HTERT RPE-1 (cell line): Measurements from ENCODE around the gene DUSP9.

Experiments
- in situ Hi-C: fragments of 300-500 bp; cut with MboI; formaldehyde crosslinking; loops from 4 replicates; pipeline ENCODE4 v1.14.3; 2020; ENCODE audit warnings: low sequenced_read_pairs

The DUSP9 gene

DNA sequence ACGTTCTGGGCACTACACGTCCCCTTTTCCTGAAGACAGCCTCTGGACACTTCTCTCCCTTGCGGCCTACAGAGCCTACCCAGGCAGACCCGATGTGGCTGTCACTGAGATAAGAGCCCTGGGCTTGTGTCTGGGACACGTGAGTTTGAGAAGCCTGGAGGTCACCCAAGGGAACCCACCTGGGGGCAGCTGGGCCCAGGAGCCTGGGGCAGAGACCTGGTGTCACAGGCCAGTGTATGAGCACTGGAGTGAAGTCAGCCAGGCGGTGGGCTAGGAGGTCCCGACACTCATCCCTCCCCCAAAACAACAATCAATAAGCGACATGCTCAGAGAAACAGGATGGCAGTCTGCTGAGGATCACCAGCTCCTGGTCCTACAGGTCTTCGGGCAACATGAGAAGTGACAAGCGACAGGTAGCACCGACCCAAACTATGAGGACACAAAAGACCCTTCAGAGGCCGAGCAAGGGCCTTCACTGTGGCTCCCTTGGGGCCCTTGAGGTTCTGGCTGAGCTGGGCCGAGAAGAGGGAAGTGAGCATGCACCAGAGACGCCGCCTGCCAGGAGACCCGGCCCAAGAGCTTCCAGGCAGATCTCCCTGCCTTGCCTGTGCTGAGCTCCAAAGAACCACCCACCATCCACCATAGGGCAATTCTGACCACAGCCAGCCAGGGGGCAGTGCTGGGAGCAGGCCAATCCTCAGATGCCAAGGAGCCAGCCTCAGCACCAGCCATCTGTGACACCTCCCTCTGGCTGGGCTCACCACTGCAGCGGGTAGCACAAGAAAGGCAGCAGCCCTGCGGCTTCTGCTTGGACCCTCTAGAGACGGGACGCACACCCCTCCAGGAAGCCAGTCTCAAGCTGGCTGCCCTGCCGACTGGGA is 11.0 kb upstream of the DUSP9 start:
- in situ Hi-C loops: no loop called here

DNA sequence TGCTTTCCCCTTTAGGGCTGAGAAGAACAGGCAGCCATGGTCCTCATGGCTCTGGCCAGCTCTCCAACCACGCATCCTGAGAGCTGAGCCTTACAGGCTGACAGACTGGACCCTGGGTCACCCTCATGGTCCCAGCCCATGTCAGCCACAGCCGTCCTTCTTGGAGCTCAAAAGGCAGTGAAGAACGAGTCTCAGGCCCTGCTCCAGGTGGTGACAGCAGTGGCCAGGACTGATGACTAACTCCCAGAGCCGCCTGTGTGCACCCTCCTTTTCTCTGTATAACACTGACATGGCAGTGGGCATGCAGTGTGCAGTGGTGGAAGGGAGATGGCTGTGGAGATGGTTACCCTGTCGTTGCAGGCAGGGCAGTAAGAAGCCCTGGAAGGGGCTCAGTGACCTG is 10.3 kb upstream of the DUSP9 start:
- in situ Hi-C loops: no loop called here

DNA sequence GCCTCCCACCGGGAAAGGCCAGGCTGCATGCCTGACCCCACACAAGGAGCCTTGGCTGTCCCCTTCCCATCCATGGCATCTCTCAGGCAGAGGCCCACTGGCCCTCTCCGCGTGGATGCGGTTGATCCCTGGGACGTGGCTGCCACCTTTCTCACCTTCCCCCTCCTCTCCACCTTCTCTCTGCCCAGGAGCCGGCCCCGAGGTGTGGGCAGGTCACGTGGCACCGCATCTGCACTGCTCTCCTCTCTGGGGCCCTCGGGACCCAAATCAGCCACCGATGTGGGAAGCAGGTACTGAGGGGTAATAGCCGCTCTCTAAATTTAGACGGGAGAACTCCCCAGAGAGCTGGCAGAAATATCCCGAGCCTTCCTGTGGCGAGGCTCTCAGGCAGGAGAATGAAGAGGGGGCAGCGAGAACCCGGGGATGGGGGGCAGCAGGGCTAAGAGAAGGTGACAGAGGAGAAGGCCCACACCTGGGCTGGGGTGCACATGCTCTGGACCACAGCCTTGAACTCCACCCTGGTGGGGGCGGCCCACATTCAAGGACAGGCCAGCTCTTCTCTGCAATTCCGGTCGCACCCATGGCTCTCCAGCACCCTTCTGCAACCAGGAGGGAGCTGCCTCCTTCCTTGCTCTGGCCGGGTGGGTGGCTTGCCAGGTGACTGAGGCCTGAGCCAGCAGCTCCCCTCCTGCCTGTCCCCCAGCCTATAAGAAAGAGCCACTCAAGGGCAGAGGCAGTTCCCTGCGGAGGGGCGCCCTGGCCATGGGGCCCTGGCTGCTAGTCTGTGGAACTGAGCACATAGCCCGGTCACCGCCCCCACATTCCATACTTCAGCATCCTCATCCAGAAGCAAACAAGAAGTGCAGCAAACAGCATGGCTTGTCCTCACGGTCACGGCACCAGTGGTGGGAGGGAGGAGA is 9.6 kb upstream of the DUSP9 start:
- in situ Hi-C loops: no loop called here

DNA sequence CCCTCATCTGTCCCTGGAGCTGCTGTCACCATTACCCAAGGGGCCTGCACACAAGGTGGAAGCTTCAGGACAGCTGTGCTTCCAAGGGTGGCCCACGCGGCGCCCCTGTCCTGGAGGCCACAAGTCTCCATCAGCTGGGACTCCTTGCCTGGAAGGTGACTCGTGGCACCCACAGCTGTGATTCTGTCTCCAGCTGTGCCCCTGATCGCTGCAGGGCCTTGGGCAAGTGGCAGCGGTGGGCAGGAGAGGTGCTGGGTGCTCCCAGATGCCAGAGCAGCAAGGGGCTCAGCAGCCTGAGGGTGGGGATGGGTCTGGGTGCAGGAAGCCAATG is 9.0 kb upstream of the DUSP9 start:
- in situ Hi-C loops: no loop called here

DNA sequence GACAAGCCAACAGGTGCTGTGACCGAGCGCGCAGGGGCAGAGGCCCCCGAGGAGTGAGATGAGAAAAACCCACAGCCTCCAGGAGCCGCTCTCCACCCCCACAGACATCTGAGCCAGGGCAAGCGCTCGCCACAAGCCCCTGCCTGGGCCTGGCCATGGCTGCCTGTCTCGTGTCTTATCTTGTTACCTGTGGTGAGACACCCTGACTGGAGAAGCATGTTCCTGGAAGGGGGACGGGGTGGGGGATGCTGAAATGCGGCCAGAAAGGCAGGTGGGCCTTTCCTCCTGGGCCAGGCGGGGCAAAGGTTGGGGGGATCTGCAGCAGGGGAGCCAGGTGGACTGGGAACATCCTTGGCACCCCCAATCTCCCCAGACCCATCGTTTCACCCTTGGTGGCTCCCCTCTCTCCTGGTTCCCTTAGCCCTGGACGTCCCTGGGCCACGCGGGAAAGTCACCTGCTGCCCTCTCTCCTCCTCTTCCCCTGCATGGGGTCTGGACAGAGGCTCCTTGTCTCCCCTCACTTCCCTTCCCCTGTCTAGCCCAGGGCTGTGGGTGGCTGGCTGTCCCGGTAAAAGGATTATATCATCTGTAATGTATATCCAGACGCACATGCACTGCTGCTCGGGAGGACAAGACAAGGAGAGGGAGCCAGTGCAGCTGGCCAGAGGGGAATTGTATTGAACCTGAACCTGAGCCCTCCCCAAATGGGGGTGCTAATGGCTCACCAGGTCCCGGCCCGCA is 8.4 kb upstream of the DUSP9 start:
- in situ Hi-C loops: no loop called here

DNA sequence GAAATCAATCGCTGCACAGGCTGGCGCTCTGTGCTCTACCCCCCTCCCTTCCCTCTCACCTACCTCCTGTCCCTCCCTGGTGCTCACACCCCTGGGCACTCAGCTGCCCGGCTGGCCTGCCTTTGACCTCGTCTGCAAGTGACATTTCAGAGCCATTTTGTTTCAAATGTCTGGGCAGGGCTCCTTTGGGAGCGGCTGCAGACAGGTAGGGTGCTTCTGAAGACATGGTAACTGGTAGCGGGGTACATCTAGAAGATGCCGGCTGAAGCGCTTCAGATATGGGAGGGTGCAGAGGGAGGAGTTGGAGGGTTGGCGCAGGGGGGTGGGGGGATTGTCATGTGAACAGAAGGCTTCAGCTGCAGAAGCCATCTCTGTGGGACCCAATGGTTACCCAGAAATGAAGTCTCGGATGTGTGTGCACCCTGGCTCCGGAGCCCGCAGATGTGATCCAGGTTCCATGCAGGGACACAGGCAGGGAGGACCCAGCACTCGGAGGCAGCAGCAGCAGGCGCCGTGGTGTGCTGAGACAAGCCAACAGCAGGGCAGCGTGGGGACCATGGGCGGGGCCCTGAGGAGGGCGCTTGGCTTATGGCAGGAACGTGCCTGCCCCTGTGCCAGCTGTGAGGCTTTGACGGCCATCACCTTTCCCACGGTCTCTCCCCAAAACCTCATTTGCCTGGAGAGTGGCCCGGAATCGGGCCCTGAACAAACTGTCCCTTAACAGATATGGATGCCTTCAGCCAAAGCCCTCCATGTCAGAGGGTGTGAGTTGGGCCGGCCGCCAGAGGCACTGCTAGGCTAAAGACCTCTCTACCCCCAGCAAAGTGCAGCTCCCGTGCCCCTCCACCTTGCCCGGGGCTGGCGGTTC is 7.6 kb upstream of the DUSP9 start:
- in situ Hi-C loops: no loop called here

DNA sequence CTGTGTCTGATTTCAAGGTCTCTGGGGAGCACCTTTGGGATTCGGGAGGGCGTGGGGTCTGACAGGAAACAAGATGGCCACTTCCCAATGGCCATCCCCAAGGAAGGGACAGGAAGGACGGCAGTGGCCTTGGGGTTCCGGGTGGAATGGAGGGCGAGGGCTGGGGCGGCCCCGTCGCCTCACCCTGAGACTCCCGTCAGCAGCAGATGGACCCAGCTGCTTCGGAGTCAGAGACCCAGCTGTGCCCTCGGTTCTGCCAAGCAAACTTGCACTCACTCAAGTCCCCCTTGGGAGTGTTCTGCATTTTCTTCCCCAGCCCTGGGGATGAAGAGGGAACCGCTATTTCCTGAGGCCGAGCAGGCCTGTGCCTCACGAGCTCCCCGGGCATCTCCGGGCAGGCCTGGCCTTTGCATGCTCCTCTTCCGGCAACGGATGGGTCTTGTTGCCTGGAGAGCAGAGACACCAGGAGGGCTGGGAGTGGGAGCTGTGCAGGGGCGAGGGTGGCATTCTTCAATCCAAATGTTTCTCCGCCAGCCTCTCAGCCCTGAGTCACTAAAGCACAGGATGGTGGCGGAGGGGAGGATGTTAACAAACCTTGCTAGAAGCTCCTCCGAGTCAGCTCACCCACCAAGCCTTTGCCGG is 6.8 kb upstream of the DUSP9 start:
- in situ Hi-C loops: no loop called here

DNA sequence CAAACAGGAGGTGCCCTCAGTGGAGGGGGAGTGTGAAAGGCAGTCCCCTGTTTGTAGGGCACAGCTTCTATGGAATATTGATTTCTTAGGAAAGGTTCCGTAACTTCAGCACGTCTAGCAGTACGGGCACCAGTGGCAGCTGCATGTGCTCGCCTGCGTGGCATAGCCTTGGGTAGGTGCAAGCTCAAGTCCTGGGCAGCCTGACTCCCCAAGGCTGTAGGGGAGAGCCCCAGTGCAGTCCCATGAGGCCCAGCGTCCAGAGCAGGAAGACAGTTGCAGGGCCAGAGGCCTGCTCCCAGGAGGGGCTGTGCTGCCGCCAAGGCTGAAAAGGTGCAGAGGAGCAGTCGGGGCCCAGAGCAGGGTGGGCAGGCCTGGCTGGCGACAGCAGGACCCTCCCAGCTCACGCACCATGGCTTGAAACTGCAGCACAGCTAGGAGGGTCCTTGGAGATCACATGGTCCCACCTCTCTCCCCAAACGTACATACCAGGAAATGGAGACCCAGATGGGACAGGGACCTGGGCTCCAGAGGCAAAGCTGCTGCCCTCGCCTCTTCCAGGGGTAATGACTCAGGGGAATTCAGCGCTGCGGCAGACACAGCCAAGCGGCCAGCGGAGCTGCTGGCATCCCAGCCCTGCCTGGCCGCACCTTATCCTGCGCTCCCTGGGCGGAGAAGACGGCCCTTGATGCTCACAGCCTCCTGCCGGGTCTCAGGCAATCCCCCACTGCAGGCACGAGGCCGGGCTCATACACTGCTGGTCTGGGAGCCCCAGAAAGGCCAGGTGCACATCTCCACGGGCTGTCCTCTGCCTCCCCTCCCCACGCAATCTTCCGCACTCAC is 6.0 kb upstream of the DUSP9 start:
- in situ Hi-C loops: no loop called here

DNA sequence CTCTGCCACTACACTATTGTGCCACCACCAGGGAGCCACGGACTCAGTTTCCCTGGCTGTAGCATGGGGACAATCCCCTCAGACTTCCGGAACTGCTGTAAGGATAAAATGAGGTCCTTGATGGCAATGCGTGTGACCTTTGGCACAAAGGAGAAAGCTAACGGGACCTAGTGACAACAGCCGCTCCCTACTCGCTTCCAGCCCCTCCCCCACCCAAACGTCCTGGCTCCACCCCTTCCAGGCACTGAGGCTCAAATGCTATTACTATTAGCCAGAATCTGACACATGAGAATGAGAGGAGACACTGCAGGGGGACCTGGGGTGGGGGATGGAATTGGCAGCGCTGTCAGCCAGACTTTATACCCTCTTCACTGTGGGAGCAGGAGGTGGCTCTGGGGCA is 5.4 kb upstream of the DUSP9 start:
- in situ Hi-C loops: no loop called here

DNA sequence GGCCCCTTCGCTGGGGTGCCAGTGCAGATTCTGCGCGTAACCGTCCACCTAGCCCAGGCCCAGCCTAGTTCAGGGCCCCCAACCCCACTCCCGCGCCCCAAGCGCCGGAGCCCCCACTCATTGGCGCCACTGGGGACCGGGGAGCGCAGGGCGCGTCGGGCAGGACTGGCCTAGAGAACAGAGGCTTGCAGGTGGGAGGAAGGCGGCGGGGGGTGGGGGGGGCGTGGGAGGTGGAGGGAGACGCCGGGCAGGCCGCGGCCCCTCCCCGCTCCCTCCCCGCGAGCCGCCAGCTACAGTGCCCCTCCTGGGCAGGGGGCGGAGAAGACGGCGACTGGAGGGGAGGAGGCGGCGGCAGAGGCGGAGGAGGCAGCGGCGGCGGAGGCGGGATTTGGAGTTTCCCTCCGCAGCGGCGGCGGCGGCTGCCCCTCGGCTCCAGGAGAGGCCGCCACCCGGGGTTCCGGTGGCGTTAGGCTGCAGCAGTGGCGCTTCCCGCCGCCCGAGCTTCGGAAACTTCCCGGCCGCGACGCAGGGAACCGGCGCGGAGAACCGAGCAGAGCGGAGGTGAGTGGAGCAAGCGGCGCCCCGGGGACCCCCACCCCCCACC is 4.8 kb upstream of the DUSP9 start:
- in situ Hi-C loops: no loop called here

DNA sequence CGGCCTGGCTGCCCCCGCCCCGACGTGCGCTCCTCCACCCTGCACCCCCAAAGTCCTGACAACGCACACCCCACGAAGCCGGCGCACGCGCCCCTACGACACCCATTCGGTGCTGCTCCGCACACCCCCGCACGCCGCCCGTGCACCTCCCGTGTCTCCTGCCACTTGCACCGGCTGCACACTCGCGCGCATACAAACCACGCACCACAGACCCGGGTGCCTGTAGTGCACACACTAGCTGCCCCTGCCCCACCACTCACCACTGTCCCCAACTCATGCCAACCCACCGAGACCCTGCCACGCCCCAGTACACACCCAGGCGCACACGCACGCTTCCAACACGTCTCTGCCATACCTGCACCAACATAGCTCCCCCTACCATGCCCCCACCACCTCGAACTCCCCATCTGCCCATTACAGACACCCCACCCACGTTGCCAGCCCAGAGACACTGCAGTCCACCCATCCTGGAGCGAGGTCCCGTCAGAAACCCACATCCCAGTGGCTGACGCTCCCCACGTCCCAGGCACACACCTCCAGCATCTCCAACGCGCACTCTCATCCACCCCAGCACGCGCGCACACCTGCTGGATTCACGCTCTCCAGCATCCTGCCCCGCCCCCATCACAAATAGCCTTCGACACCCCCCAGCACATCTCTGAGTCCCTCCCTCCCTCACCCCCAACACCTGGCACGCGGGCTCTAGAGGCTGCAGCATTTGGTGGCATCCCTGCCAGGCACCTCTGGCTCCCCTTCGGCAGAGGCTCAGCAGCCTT is 4.2 kb upstream of the DUSP9 start:
- in situ Hi-C loops: no loop called here

DNA sequence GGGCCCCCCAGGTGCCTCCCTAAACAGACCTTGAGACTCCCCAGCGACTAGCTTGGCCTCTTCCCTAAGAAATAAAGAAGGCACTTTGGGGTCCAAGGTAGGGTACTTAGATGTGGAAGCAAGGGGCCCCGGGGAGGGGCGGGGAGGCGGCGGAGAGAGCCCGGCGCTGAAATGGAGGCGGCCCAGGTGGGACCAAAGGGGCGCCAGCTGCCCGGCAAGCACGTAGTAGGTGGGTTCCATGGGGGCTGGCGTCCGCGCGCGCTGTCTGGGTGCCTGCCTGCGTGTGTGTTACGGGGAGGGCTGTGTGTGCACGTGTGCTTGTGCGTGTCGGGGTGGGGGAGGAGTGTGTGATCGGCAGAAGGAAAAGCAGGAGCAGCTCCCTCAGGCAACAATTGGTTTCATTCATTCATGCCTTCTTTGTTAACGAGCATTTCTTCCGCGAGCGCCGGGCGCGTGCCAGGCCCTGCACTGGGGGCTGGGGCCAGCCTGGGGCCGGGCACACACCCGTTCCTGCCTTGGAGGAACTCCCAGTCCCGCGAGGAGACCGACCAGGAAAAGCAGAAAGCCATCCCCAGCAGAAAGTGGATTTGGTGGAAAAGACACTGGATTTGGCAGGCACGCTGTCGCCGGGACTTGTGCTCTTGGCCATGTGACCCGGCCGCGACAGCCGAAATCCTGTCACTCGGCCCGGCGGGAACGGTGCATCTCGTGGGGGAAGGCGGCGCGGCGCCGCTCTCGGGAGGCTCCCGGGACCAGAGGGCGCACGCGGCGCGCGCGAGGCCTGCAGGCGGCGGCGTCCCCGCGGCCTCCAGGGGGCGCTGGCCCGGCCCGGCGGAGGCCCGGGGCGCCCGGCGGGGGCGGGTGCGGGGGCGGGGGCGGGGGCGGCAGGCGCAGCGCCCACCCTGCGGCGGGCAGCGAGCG is 3.3 kb upstream of the DUSP9 start:
- in situ Hi-C loops: no loop called here

DNA sequence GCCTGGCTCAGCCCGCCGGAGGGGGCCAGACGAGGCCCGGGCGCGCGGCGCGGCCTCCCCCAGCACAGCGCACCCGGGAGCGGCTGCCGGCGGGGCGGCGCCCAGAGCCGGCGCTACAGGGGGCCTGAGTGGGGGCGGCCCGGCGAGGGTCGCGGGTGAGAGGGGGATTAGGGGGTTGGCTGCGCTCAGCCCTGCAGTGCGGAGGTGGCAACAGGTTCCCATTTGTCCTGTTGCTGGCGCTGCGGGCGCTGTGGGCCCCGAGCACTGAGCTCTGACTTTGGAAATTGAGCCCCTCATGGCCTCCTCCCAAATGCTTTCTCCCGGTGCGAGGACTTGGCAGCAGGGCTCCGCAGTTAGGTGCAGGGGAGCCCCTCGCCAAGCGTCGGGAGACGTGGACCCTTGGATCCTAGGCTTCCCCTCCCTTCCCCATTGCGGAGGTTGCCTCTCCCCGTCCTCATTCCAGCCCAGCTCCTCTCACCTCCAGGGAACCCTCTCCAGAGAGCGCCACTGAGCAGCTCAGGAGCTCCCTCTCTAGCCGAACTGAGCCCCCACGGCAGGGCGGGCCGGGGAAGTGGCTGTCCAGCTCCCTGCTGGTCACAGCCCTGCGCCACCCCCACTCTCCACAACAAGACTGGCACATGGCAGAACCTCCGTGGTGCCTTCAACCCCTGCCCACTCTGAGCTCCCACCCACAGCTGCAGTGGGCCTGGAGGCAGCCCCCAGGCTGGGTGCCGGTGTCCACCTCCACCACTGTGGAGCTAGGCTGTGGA is 2.5 kb upstream of the DUSP9 start:
- in situ Hi-C loops: no loop called here

DNA sequence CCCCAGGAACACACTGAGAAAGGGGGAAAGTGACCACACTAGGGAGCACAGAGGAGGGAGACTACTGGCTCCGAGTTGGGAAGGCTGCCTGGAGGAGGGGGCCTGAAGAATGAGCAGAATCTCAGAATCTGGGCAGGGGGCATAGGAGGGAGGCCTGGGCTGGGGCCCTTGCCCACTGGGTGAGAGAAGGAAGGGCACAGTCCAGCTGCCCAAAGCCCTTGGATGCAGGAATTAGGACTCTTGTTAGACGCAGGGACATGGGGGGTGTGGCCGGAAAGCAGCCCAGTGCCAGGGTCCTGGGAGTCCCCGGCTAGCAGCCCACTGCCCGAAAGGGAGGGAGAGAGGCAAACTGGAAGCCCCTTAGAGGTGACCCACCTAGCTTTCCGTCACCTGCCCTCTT is 1.9 kb upstream of the DUSP9 start:
- in situ Hi-C loops: no loop called here

DNA sequence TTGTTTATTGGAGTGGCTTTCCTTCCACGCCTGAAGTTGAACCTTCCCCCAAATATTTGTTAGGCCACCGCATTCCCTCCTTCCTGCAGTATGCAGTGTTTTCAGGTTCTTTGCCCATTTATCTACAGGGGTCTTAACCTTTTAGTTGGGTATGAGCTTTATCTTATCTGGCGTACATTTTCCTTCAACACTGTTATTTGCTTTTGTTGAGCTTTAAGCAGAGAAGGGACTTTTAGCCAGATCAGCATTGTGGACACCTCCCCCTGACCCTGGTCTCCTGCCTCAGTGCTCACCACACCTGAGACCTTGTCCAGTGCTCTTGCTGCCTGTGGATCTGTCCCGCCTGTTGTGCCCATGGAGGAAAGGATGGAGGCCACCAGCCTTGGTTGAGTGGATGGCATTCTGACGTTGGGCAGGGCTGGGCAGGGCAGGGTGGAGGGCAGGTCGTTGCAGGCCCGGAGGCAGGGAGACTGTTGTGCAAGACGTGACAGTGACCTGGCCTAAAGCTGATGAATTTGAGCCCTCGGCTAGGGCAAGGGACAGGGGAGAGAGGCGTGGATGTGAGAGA is 998 bp upstream of the DUSP9 start:
- in situ Hi-C loops: no loop called here
